Retinal pigment epithelial cell (primary cell): ENCODE results near the gene ATF6B.

ENCODE experiments used
- DNase-seq: peaks from one replicate; pipeline ENCODE4 v3.0.0-alpha.2; 2010; ENCODE audit warnings: low read depth
- H3K4me3 ChIP-seq: 2 replicates; pipeline ENCODE4 v1.5.1; 2011; ENCODE audit warnings: mild to moderate bottlenecking, low read length, control low read depth, moderate library complexity
- CTCF ChIP-seq: conservative IDR thresholded peaks from 2 replicates; pipeline ENCODE4 v1.5.1; 2011; ENCODE audit warnings: low read depth, low read length, control low read depth, inconsistent platforms

The ATF6B gene

GRCh38 chr6:32167154-32167760 is 39.2 kb upstream of the ATF6B start:
- H3K4me3 ChIP-seq: no peak overlapping the region
- no peak for TF ChIP-seq CTCF
- no peak for DNase-seq

GRCh38 chr6:32166411-32167061 is 38.5 kb upstream of the ATF6B start:
- H3K4me3 ChIP-seq: no peak overlapping the region
- DNase-seq: no peak

GRCh38 chr6:32164295-32164694 is 36.2 kb upstream of the ATF6B start, which contains the start of gene EGFL8:
Gene EGFL8 (plus strand): TSS chr6:32164595. CDS start chr6:32166166, 1,571 bp downstream.
- TF ChIP-seq CTCF: no peak
- H3K4me3 ChIP-seq: no peak within 1 kb of the TSS
- no peak for DNase-seq

More at GRCh38 chr6:32166411-32167061, 38.5 kb upstream of the ATF6B start:
- peak; percentile 8 for TF ChIP-seq CTCF

- H3K4me3 ChIP-seq: no peak overlapping the region
- no peak for DNase-seq
- no peak for TF ChIP-seq CTCF
Observed at GRCh38 chr6:32163559-32164258, 35.7 kb upstream of the ATF6B start.

DNA sequence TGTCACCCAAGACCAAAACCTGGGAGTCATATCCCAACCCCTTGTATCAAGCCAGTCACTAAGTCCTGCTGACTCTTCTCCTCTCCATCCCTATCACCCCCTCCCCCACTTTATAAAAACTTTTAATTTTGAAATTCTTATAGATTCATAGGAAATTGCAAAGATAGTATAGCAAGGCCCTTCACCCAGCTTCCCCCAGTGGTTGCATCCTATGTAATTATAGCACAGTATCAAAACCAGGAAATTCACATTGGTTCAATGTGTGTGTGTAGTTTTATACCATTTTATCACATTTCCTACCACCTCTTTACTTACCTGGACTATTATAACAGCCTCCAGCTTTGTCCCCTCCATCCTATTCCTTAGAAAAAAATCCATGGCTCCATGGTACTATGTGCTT is 30.0 kb upstream of the ATF6B start:
- no peak for DNase-seq
- H3K4me3 ChIP-seq: no peak overlapping the region
- no peak for TF ChIP-seq CTCF

GRCh38 chr6:32156891-32157290 is 28.8 kb upstream of the ATF6B start:
- DNase-seq: no peak
- TF ChIP-seq CTCF: no peak
- no peak overlapping the region for H3K4me3 ChIP-seq
